Raji (cell line): ENCODE results near the gene CAMSAP2.

ENCODE experiments used
- POLR2A ChIP-seq: IDR thresholded peaks from 2 replicates; pipeline ENCODE4 v1.6.1; 2011; ENCODE audit warnings: low read depth, low read length, control low read depth; ENCODE audit not compliant: insufficient read depth

Gene CAMSAP2

GRCh38 chr1:200893411-200893901, 154.8 kb downstream of the CAMSAP2 start:
- no peak for TF ChIP-seq POLR2A

- TF ChIP-seq POLR2A: no peak
Observed at GRCh38 chr1:200894712-200895442, 156.2 kb downstream of the CAMSAP2 start, which contains the start of gene INAVA. TSS of gene INAVA (plus strand) at chr1:200894900. CDS start at chr1:200898401, 3,501 bp downstream.

- TF ChIP-seq POLR2A: no peak
Observed at GRCh38 chr1:200895443-200895789, 156.7 kb downstream of the CAMSAP2 start.

DNA sequence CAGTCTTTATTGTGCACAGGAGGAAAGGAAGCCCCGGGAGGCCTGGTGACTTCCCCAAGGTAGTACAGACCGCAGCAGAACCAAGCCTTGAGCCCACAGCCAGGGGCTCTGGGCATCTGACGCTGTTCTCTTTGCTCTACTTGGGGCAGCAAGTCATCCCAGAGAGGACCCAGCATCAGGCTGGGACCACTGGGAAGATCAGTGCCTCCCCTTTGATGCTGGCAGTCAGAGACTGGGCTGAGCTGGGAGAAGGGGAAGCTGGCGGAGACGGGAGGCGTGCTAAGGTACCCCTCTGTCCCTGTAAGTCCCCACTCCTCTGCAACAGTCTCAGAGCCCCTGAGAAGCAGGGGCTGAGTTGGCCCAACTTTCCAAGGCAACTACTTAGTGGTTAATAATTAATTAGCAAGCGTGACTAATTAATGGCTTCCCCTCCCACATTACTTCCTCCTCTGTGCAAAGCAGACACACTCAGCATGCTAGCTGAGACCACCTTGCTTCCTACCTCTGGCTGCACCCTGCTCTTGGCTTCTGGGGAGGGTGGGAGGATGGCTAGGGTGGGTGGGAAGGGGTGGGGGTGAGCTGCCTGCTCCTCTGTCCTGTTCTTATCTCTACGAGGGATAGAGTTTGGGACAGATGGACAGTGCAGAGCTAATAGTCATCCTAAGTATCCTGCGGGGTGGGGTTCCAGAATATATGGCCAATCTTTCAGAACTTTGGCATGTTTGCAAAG, 157.3 kb downstream of the CAMSAP2 start:
- TF ChIP-seq POLR2A: no peak

- TF ChIP-seq POLR2A: no peak
Observed at GRCh38 chr1:200896531-200897196, 158.0 kb downstream of the CAMSAP2 start.

DNA sequence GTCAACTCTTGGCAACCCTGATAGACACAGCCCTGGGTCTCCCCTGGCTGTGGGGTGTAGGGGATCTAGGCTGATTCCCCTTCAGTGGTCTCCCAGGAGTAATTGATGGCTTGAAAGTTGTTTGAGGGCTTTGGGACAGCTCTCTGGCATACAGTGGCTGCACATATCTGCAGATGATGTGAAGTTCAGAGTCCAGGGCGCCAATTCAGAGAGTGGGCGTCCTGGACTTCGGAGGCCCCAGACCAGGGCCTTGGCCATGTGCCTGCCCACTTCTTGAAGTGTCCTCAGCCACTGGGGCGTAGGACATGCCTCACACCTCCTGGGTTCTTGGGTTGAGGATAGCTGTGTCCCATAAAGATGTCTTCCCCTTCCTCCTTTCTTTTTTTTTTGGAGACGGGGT, 158.6 kb downstream of the CAMSAP2 start:
- TF ChIP-seq POLR2A: no peak

DNA sequence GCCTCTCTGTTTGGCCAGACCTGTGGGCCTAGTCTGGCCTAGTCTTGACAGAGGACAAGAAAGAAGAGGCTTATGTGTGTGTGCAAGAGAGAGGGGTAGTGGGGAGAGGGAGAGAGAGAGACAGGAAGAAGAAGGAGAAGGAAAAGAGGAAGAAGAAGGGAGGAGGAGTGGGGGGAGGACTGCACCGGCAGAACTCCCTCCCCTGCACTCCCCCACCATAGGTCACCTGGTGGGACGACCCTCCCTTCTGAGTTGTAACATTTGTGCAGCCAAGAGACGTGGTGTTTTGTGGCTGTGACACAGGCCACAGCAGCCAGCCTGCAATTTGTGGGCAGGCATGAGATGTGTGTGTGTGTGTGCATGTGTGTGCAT, 160.3 kb downstream of the CAMSAP2 start:
- TF ChIP-seq POLR2A: no peak

- TF ChIP-seq POLR2A: no peak
Observed at GRCh38 chr1:200899451-200899915, 160.8 kb downstream of the CAMSAP2 start.

GRCh38 chr1:200899954-200900867, 161.5 kb downstream of the CAMSAP2 start:
- TF ChIP-seq POLR2A: no peak

- no peak for TF ChIP-seq POLR2A
Observed at GRCh38 chr1:200900877-200901276, 162.2 kb downstream of the CAMSAP2 start.

DNA sequence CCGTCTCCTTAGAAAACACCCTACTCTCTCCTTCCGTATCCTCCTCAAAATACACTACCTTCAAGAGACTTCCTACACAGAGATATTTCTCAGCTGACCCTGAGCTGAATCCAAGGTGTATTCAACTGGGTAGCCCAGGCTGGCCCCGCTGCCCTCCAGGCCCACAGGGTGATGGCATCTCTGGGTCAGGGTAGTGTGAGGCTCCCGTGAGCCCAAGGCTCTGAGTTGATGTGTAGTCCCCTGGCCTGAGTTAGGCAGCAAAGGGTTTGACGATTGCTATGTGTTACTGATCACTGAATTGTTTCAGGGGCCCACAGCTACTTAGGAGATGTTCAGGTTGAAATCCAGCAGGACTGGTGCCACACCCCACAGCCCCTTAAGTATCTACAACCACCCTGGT, 162.7 kb downstream of the CAMSAP2 start:
- TF ChIP-seq POLR2A: no peak

DNA sequence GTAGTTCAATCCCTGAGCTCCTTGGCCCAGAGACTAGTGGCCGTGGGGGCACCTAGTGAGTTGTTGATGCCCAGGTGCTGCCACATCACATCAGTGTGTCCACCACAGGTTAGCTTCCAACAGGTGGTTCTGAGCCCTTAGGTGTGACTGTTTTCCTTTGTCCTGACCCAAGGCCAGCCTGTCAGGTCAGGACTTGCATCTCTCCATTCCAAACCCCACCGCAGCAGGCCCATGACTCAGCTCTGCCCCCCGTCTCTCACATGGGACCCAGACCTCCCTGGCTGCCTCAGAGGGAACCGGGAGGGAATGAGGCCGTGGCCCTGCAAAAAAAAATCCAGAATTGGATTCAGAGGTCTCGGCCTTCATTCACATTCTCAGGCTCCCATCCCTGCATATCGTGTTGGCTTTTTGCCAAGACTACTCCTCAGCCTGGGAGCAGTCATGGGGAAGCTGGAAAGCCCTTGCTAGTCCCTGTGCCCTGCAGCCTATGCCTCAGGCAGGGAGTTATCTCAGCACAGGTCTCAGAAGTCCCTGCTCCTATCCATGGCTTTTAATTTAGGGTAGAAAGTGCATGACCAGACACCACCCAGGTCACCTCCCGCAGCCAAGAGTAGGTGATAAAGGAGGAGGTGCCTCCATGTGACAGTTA, 163.2 kb downstream of the CAMSAP2 start:
- TF ChIP-seq POLR2A: no peak

DNA sequence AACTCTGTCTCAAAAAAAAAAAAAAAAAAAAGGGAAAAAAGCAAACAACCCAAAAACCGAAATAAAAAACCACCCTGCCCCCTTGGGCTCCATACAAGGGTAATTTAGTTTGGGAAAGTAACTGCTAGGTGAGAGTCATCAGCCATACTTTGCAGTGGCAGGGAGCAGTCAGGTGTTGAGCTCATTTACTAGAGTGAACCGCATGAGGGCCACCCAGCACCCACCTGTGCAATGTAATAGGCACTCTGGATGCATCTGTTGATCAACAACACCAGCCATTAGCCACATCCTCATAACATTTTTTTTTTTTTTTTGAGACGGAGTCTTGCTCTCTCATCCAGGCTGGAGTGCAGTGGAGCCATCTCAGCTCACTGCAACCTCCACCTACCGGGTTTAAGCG, 165.1 kb downstream of the CAMSAP2 start:
- no peak for TF ChIP-seq POLR2A

GRCh38 chr1:200904772-200905171, 166.1 kb downstream of the CAMSAP2 start:
- no peak for TF ChIP-seq POLR2A
